Ureter (tissue), 1 donor: ENCODE results near the gene HEATR5A. TPM values are rescaled to one million over a fixed set of nuclear protein-coding genes. Genes with fewer than 3 reads are reported as not detected.
"Not testable (repeated sequence)": the region's sequence is repeated elsewhere in the genome, so short reads cannot be mapped to it uniquely, and the experiment has no call there.

Experiments used
- DNase-seq: peaks from one replicate; pipeline ENCODE4 v3.0.0-alpha.2; 2020; ENCODE audit warnings: low spot score
- total RNA-seq: library from RNA; stranded (reverse); gene quantifications from one replicate; pipeline ENCODE4 v1.2.4, GENCODE V29; 2023
- donor health status: DM: yes; HTN: yes; CAD: no.

Gene HEATR5A
- 38.5 TPM for total RNA-seq

GRCh38 chr14:31420319-31421111 lies at the start of gene HEATR5A:
TSS of gene HEATR5A (minus strand) at chr14:31420550. CDS start at chr14:31402975, 17,575 bp downstream.
- DNase-seq, result peak; percentile 97

GRCh38 chr14:31466554-31466953 lies 46.2 kb upstream of the HEATR5A start:
- no peak for DNase-seq

- no peak for DNase-seq
Measured at GRCh38 chr14:31465111-31465510, 44.8 kb upstream of the HEATR5A start.

- DNase-seq, result not testable (repeated sequence)
Measured at GRCh38 chr14:31462450-31462849, 42.1 kb upstream of the HEATR5A start.

- no peak for DNase-seq
Measured at GRCh38 chr14:31461545-31461944, 41.2 kb upstream of the HEATR5A start.

- no peak for DNase-seq
Measured at GRCh38 chr14:31457665-31458659, 37.6 kb upstream of the HEATR5A start.

- DNase-seq, result peak; percentile 94
Measured at GRCh38 chr14:31456841-31457664, 36.7 kb upstream of the HEATR5A start, which contains the start of gene DTD2. TSS of gene DTD2 (minus strand) at chr14:31457506. CDS start at chr14:31457393, 113 bp downstream.

GRCh38 chr14:31449971-31450610 lies 29.7 kb upstream of the HEATR5A start:
- no peak for DNase-seq

- DNase-seq, result no peak
Measured at GRCh38 chr14:31449136-31449535, 28.8 kb upstream of the HEATR5A start.

- no peak for DNase-seq
Measured at GRCh38 chr14:31445703-31446102, 25.4 kb upstream of the HEATR5A start.

- no peak for DNase-seq
Measured at GRCh38 chr14:31442284-31442683, 21.9 kb upstream of the HEATR5A start.

GRCh38 chr14:31441273-31442111 lies 21.1 kb upstream of the HEATR5A start:
- no peak for DNase-seq

- DNase-seq, result no peak
Measured at GRCh38 chr14:31440280-31440679, 19.9 kb upstream of the HEATR5A start.

GRCh38 chr14:31439561-31439960 lies 19.2 kb upstream of the HEATR5A start:
- DNase-seq, result no peak

GRCh38 chr14:31437045-31437691 lies 16.8 kb upstream of the HEATR5A start:
- not testable (repeated sequence) for DNase-seq

- no peak for DNase-seq
Measured at GRCh38 chr14:31435276-31435675, 14.9 kb upstream of the HEATR5A start.

- no peak for DNase-seq
Measured at GRCh38 chr14:31430634-31431264, 10.4 kb upstream of the HEATR5A start.

GRCh38 chr14:31429791-31430190 lies 9.4 kb upstream of the HEATR5A start:
- no peak for DNase-seq

- no peak for DNase-seq
Measured at GRCh38 chr14:31428011-31428410, 7.7 kb upstream of the HEATR5A start.
